Brain microvascular endothelial cell (primary cell): ENCODE results near the gene NOS2.
A peak's percentile ranks its signal among the peaks of the same experiment; 100 is the strongest.

Experiments used
- DNase-seq: peaks from one replicate; pipeline ENCODE4 v3.0.0-alpha.2; 2020
- H3K27ac ChIP-seq: fragments of 250-450 bp; sonication (Bioruptor Pico); 2 replicates; pipeline ENCODE4 v1.5.1; 2020; ENCODE audit warnings: mild to moderate bottlenecking, moderate library complexity
- H3K27me3 ChIP-seq: fragments of 250-450 bp; sonication (Bioruptor Pico); replicated peaks from 2 replicates; pipeline ENCODE4 v1.5.1; 2020; ENCODE audit warnings: mild to moderate bottlenecking
- H3K36me3 ChIP-seq: fragments of 250-450 bp; sonication (Bioruptor Pico); replicated peaks from 2 replicates; pipeline ENCODE4 v1.5.1; 2020; ENCODE audit warnings: mild to moderate bottlenecking
- H3K4me3 ChIP-seq: 2 replicates; pipeline ENCODE4 v1.5.1; 2011; ENCODE audit warnings: low read depth, mild to moderate bottlenecking, control low read depth, low read length, moderate library complexity
- in situ Hi-C: cut with HindIII; loops from 2 replicates; pipeline ENCODE4 v1.10.0; 2017; ENCODE audit warnings: low sequenced_read_pairs, low pct_ligation_motif_present
- TF ChIP-seq, protein P1 (sequence below): IDR thresholded peaks from 2 replicates; pipeline ENCODE4 v1.5.1; 2011; ENCODE audit warnings: low read depth, mild to moderate bottlenecking, moderate library complexity, low read length, control low read depth, inconsistent platforms; ENCODE audit errors: missing control alignments

The NOS2 gene

DNA sequence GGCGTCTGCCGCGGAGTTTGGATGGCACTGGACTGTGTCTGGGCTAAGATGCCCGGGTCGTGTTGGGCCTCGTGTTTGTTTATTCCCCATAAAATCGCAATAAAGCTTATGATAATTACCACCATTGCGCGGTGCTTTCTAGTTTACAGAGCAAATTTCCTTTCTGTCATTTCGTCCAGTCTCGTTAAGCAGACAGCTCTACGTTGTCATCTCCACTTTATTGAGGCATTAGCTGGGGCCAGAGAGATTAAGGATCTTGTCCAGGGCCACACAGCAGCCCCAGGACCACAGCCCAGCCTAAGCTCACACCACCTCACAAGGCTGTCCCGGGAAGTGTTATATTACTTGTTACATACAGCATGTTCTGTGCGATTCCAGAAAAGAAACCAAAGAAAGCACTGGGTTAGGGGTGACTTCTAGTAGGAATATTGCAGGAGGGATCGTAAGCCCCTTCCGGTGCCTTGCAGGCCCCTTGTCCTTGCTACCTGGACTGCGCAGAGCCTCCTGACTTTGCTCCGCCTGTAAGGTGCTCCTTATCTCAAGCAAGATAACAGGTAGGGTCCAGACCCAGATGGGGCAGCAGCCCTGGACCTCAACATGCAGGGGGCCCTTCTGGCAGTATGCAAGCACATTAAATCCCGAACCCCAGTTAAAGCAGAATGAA lies 6.3 kb downstream of the NOS2 start:
- TF ChIP-seq, protein P1, sequence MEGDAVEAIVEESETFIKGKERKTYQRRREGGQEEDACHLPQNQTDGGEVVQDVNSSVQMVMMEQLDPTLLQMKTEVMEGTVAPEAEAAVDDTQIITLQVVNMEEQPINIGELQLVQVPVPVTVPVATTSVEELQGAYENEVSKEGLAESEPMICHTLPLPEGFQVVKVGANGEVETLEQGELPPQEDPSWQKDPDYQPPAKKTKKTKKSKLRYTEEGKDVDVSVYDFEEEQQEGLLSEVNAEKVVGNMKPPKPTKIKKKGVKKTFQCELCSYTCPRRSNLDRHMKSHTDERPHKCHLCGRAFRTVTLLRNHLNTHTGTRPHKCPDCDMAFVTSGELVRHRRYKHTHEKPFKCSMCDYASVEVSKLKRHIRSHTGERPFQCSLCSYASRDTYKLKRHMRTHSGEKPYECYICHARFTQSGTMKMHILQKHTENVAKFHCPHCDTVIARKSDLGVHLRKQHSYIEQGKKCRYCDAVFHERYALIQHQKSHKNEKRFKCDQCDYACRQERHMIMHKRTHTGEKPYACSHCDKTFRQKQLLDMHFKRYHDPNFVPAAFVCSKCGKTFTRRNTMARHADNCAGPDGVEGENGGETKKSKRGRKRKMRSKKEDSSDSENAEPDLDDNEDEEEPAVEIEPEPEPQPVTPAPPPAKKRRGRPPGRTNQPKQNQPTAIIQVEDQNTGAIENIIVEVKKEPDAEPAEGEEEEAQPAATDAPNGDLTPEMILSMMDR, result no peak
- in situ Hi-C loops, result no loop called here
- Histone ChIP-seq H3K27me3 (peaks cover 15% of the 10 kb centered on the region), H3K4me3 (peak overlapping the region; percentile 15), H3K27ac (no peak overlapping the region), H3K36me3 (no peaks in the 10 kb centered on the region)
- DNase-seq, result no peak

DNA sequence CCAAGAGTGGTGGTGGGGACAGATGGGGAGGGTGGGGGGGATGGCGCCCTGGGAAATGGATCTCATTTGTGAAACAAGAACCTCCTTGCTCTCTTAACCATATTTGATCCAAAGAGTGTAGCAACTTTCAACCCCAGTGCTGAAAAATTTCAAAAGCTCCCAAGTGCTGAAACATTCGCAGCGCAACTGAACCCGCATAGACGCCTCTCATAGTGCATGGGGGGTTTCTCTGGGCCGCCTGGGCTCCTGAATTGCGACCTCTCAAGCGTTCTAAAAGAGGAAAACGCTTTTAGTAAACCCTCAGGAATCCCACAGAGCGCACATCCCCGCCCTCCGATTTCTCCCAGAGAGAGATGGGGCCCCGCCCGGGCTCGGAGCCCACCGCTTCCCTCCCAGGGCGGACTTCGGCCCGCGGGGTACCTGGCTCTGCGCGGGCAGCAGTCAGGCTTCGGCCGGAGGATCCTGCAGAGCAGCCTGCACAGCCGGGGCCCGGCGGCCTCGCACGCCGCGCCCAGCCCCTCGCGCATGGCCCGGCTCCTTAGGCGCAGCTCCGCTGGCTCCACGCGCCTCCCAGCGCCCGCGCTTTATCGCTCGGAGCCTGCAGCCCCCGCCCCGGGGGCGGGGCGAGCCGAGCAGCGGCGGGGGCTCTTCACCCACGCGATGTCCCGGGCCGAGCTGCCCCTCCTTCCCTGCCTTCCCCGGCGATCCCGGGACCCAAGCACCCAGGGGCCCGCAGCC lies 7.0 kb downstream of the NOS2 start:
- peak overlapping the region; percentile 15 for H3K4me3 ChIP-seq
- TF ChIP-seq, protein P1, result no peak
- in situ Hi-C loops, result no loop called here
- H3K27ac ChIP-seq, result no peak overlapping the region
- no peaks in the 10 kb centered on the region for H3K36me3 ChIP-seq
- DNase-seq, result no peak
- H3K27me3 ChIP-seq, result peaks cover 15% of the 10 kb centered on the region

DNA sequence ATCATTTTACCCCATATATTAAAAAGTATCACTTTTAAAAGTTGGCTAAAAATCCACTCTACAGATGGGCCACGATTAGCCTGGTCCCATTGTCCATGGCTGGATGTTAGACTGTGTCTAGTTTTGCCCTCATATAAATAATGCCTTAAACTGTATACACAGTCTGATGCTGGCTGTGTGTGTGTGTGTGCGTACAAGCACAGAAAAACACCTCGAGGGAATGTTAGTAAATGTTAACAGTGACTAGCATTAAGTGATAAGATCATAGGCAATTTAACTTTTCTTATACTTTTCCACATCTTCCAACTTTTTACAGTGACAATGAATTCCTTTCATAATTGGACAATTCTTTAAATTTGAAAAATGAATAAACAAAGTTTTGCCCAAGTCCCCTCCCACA lies 8.2 kb downstream of the NOS2 start:
- in situ Hi-C loops, result no loop called here
- peaks cover 15% of the 10 kb centered on the region for H3K27me3 ChIP-seq
- no peak for DNase-seq

DNA sequence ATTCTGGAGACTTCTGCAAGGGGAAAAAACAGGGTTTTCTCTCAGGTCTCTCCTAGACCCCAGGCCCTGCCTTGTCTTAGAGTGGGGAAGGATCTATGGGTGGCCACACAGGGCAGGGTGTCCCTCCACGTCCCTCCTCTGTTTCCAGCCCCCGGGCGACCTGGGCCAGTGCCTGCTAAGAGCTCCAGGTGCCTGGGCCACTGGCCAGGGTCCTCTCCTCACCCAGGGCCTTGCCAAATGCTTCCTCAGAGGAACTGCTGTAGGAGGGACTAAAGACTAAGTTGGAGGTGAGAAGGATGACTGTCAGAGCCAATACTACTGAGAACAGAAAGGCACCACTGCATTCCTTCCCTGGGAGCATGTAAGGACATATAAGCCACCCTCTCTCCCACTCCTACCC lies 11.4 kb downstream of the NOS2 start:
- in situ Hi-C loops, result no loop called here
- no peaks in the 10 kb centered on the region for H3K36me3 ChIP-seq
- no peak for DNase-seq
- H3K4me3 ChIP-seq, result no peak overlapping the region
- peaks cover 3% of the 10 kb centered on the region for H3K27me3 ChIP-seq
- TF ChIP-seq, protein P1, result no peak
- no peak overlapping the region for H3K27ac ChIP-seq

More for the DNA sequence above, 8.2 kb downstream of the NOS2 start:
- Histone ChIP-seq H3K27ac (no peak overlapping the region), H3K36me3 (no peaks in the 10 kb centered on the region), H3K4me3 (no peak overlapping the region)
- TF ChIP-seq, protein P1, result no peak

DNA sequence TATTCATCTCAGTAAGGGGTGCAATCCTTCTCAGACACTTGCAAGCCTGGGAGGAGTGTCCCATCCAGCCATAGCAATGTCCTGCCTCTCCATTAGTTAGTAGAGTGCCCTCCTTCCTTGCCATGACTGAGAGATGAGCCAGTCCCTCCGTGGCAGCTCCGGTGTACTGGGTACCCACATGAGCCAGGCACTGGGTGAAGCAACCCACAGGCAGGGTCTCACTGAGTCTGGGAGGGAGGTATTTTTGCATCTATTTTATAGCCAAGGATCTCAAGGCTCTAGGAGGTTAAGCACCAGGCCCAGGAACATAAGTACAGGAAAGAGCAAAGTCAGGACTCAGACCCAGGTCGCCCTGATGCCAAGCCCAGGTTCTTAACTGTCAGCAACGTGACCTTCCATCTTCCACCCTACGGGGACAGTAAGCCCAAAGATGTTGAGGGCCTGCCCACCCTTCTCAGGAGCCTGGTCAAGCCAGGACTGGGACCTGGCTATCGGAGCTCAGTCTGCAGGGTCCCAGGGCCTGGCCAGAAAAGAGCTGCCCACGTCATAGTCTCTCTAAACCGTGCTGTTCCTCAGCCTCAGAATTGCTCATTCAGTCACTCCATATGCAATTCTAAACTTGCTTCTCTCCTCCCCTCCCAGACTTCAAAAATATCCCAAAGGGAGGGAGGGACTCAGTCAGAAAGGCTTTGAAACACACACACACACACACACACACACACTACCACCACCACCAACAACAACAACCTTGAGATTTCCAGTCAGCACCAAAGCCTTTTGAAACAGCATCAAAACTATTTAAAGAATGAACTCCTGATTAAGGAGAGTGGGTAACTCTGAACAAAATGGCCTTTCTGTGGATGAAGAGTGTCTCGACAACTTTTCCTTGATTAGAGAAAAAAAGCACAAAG lies 16.6 kb downstream of the NOS2 start:
- in situ Hi-C loops, result no loop called here
- H3K27me3 ChIP-seq, result no peaks in the 10 kb centered on the region
- H3K36me3 ChIP-seq, result no peaks in the 10 kb centered on the region
- H3K27ac ChIP-seq, result no peak overlapping the region
- TF ChIP-seq, protein P1, result no peak
- DNase-seq, result no peak
- H3K4me3 ChIP-seq, result no peak overlapping the region
